PC-9 (cell line): ENCODE data around the gene ARHGAP6. TPM values are rescaled to one million over a fixed set of nuclear protein-coding genes. Genes with fewer than 3 reads are reported as not detected.

Experiments
- BruUV-seq: library from RNA; stranded (reverse); fragments of 400-500 nt; replicated peaks from 2 replicates; lab custom pipeline; 2021; lab: Mats Ljungman, UMichigan
- CTCF ChIA-PET: fragments of 300-600 bp; sonication (Branson Sonifier 250); formaldehyde crosslinking; loops from one replicate; lab custom pipeline; 2022; ENCODE audit warnings: antibody characterized with exemption; lab: Charles Lee
- POLR2A ChIA-PET: fragments of 300-600 bp; sonication (Branson Sonifier 250); formaldehyde crosslinking; loops from one replicate; lab custom pipeline; 2022; ENCODE audit warnings: antibody characterized with exemption; ENCODE audit not compliant: unreplicated experiment; lab: Charles Lee
- DNase-seq, 2 experiments: peaks; one replicate each; pipeline versions ENCODE4 v3.0.0 to v3.0.0-alpha.2; 2015 to 2022; ENCODE audit warnings: mixed read lengths in 1 of 2
- H2AFZ ChIP-seq: fragments of 200-600 bp; sonication (generic); 2 replicates; pipeline ENCODE4 v1.8.1; 2017; ENCODE audit warnings: antibody characterized with exemption
- H3F3A ChIP-seq: fragments of 200-600 bp; sonication (generic); 2 replicates; pipeline ENCODE4 v1.8.1; 2017; ENCODE audit warnings: antibody characterized with exemption, mild to moderate bottlenecking, low read depth; ENCODE audit not compliant: insufficient read depth
- H3K27ac ChIP-seq: fragments of 200-600 bp; sonication (generic); 2 replicates; pipeline ENCODE4 v1.6.1; 2016; ENCODE audit warnings: mixed run types
- H3K27me3 ChIP-seq: fragments of 200-600 bp; sonication (generic); 2 replicates; pipeline ENCODE4 v1.6.1; 2016; ENCODE audit warnings: low read depth, mixed run types; ENCODE audit not compliant: insufficient read depth
- H3K36me3 ChIP-seq: fragments of 200-600 bp; sonication (generic); 2 replicates; pipeline ENCODE4 v1.6.1; 2016; ENCODE audit warnings: low read depth, mixed run types
- H3K4me1 ChIP-seq: fragments of 200-600 bp; sonication (generic); replicated peaks from 2 replicates; pipeline ENCODE4 v1.6.1; 2016; ENCODE audit warnings: mixed run types; ENCODE audit not compliant: insufficient read depth
- H3K4me2 ChIP-seq: fragments of 200-600 bp; sonication (generic); 2 replicates; pipeline ENCODE4 v1.6.1; 2017; ENCODE audit warnings: mixed run types
- H3K4me3 ChIP-seq: fragments of 200-600 bp; sonication (generic); 2 replicates; pipeline ENCODE4 v1.6.1; 2016; ENCODE audit warnings: mixed run types
- H3K79me2 ChIP-seq: fragments of 200-600 bp; sonication (generic); 2 replicates; pipeline ENCODE4 v1.6.1; 2017; ENCODE audit warnings: low read depth, mixed run types
- H3K9me2 ChIP-seq: fragments of 200-600 bp; sonication (generic); 2 replicates; pipeline ENCODE4 v1.8.1; 2017; ENCODE audit warnings: mild to moderate bottlenecking; ENCODE audit not compliant: insufficient read depth
- H3K9me3 ChIP-seq: fragments of 200-600 bp; sonication (generic); 2 replicates; pipeline ENCODE4 v1.8.1; 2016; ENCODE audit warnings: low read depth; ENCODE audit not compliant: insufficient read depth
- H4K20me1 ChIP-seq: fragments of 200-600 bp; sonication (generic); 2 replicates; pipeline ENCODE4 v1.8.1; 2017; ENCODE audit not compliant: insufficient read depth
- CTCF ChIP-seq: fragments of 200-600 bp; sonication (generic); conservative IDR thresholded peaks from 2 replicates; pipeline ENCODE4 v1.6.1; 2017; ENCODE audit warnings: mixed run types, antibody characterized with exemption, mild to moderate bottlenecking, moderate library complexity
- EZH2 ChIP-seq: fragments of 200-600 bp; sonication (generic); IDR thresholded peaks from 2 replicates; pipeline ENCODE4 v1.8.0; 2017; ENCODE audit warnings: antibody characterized with exemption, low read depth
- intact Hi-C: fragments of 100-400 bp; cut with micrococcal nuclease; formaldehyde crosslinking; loops from one replicate; pipeline ENCODE4 v1.10.0; 2022; ENCODE audit not compliant: unreplicated experiment
- total RNA-seq: library from RNA; stranded (reverse); gene quantifications from 2 replicates; pipeline ENCODE4 v1.2.3, GENCODE V29; 2021

Gene ARHGAP6
- total RNA-seq, 1 experiment from 2014 or later = not detected

GRCh38 chrX:11269006-11269405 is 396.7 kb downstream of the ARHGAP6 start:
- H3K27me3 ChIP-seq = no peaks in the 10 kb centered on the region; the same call in 1 of the 2 replicates
- H3K9me2 ChIP-seq = no peaks in the 10 kb centered on the region
- H3K79me2 ChIP-seq = no peaks in the 10 kb centered on the region
- no peaks in the 10 kb centered on the region for H3K9me3 ChIP-seq
- no peak overlapping the region for H3K4me2 ChIP-seq
- DNase-seq = no peak
- no peak overlapping the region for H3K4me3 ChIP-seq
- ChIA-PET POLR2A (no interaction called here), CTCF (no interaction called here)
- no peaks in the 10 kb centered on the region for H3F3A ChIP-seq
- H3K4me1 ChIP-seq = no peaks in the 10 kb centered on the region
- no TSS peak for BruUV-seq
- no peak overlapping the region for H3K27ac ChIP-seq
- H3K36me3 ChIP-seq = no peaks in the 10 kb centered on the region
- TF ChIP-seq EZH2 = no peak
- no peak for TF ChIP-seq CTCF
- no peaks in the 10 kb centered on the region for H4K20me1 ChIP-seq
- H2AFZ ChIP-seq = no peak overlapping the region
- intact Hi-C loops = no loop called here

- H3K79me2 ChIP-seq = no peaks in the 10 kb centered on the region
- H3K4me1 ChIP-seq = no peaks in the 10 kb centered on the region
- no peaks in the 10 kb centered on the region for H3K36me3 ChIP-seq
- no peak overlapping the region for H2AFZ ChIP-seq
- no peaks in the 10 kb centered on the region for H4K20me1 ChIP-seq
- POLR2A ChIA-PET = no interaction called here
- H3K9me2 ChIP-seq = no peaks in the 10 kb centered on the region
- H3K4me3 ChIP-seq = no peak overlapping the region
- CTCF ChIA-PET = no interaction called here
- no peaks in the 10 kb centered on the region for H3F3A ChIP-seq
- DNase-seq = no peak
- no peaks in the 10 kb centered on the region; the same call in 1 of the 2 replicates for H3K27me3 ChIP-seq
- no peak overlapping the region for H3K27ac ChIP-seq
- TF ChIP-seq CTCF = no peak
- TF ChIP-seq EZH2 = no peak
- no TSS peak for BruUV-seq
- H3K9me3 ChIP-seq = no peaks in the 10 kb centered on the region
- intact Hi-C loops = no loop called here
- no peak overlapping the region for H3K4me2 ChIP-seq
These were observed 398.3 kb downstream of the ARHGAP6 start for GRCh38 chrX:11267425-11267824.

- Histone ChIP-seq H3K27me3 (no peaks in the 10 kb centered on the region; the same call in 1 of the 2 replicates), H3K4me2 (no peak overlapping the region), H3K36me3 (no peaks in the 10 kb centered on the region), H3K4me3 (no peak overlapping the region), H3K4me1 (no peaks in the 10 kb centered on the region), H3F3A (no peaks in the 10 kb centered on the region), H3K27ac (no peak overlapping the region), H3K9me2 (no peaks in the 10 kb centered on the region), H3K79me2 (no peaks in the 10 kb centered on the region), H2AFZ (no peak overlapping the region), H4K20me1 (no peaks in the 10 kb centered on the region), H3K9me3 (no peaks in the 10 kb centered on the region)
- ChIA-PET POLR2A (no interaction called here), CTCF (no interaction called here)
- BruUV-seq = no TSS peak
- DNase-seq = no peak
- intact Hi-C loops = no loop called here
- no peak for TF ChIP-seq CTCF
- no peak for TF ChIP-seq EZH2
These were observed 399.1 kb downstream of the ARHGAP6 start for GRCh38 chrX:11266573-11267003.
